HG03159 (cell line): ENCODE data around the gene CBLN3.

Experiments used
- ATAC-seq: cut with Tn5 transposase; IDR thresholded peaks from one replicate; pipeline ENCODE4 v1.9.1; 2021; ENCODE audit warnings: mild to moderate bottlenecking, moderate library complexity; ENCODE audit not compliant: unreplicated experiment

CBLN3 gene

DNA sequence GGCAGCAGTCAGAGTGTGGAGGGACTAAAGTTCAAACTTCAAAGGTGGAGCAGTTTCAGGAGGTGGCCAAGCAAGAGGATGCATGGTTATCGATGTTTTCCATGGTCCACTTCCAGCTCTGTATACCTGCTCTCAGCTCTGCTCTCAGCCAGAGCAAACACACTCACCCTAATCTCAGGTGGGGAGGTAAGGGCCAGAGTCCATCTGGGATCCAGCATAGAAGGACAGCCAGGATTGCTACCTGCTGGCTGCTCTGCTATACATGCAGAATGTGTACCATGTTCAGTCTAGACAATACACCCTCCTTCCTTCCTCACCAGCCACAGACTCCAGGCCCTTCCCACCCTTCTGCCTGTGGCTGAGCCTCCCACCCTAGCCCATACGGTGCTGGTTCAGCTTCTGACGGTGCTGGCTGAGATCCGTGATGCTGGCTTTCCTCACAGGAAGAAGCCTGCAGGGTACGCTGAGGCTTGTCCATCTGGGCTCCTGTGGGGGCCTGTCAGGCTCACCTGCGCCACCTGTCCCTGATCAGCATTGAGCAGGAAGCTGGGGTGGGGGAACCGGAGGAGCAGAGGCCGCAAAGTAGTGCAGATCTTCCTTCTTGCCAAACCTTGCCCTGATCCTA, 2.4 kb downstream of the CBLN3 start:
- no peak for ATAC-seq

DNA sequence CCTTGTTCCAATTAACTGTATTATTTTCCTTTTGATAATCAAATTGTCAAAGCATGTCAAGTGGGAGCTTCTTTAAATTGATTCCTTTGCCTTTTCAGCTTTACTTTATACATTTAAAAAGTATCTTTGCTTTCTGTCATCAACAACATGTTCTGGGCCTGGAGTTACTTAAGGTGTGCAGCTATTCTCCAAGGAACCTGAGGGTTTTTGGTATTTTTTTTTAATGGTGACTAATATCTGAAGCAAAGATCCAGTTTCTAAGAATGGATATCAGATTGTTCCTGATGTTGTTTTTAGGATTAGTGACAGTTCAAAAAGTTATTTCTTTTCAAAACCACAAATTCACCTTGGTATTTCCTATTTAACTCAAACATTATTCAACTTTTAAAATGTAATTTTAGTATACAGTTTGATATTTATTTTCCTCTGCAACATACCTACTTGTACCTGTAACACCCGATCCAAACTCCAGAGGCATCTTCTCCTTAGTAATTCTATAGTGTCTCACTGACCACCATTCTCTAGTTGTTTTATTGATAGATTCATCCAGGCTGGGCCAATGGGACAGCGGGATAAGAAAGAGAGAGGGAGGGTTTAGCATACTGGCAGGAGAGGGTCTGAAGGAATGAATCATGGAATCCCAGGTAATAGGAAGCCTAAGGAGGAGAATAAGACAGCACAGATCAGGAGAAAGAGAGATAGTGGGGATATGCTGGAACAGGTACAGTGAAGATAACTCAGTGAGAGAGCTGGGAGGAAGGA, 3.1 kb downstream of the CBLN3 start:
- no peak for ATAC-seq

DNA sequence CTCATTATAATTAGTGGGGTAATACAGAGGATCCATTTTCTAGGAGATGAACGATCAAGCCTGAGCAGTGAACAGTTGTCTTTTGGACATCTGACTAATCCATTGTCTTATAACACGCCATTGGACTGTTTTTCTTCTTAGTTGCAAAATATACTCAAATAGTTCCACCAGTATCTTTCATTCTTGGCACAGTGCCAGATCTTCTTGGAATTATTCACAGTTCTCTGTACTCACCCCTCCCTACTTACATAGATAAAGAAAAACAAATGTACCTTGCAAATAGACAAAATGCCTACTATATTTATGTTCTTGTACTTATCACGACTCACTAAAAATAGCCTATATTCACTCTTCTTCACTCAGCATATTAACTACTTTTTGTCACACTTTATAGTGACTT, 3.8 kb downstream of the CBLN3 start:
- no peak for ATAC-seq

DNA sequence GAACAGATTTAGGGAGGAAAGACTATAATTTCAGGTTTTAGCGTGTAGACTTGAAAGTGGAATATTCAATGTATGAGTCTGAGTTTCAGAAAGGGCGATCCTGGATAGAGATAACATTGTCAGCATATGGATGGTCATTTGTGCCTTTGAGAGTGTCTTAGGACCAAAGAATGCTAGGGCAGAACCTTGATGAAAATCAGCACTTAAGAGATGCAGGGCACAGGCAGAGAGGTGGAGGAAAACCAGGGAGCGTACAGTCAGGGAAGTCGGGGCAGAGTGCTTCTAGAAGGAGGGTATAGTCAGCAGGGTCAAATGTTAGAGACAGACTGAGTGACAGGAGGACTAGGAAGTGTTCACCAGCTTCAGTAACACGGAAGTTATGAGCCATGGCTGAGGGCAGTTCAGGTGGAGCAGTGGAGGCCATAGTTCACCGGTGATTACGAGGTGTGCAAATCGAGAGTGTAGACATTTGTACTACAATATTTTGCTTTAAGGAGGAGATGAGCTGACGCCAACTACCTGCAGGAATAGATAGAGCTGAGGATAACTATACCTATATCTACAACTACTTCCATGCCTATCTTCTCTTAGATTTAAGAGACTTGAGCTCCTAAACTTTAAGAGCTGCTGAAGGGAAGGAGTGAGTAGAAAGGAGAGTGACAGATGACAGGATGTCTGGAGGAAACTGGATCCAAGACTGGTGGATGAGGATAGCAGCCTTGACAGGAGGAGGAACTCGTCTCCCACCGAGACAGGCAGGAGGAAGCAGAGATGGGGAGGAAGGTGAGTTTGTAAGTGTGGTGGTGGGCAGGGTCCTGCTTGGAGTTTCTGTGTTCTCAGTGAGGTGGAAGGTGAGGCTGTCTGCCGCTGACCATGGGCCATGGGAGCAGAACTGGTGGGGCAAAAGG, 6.5 kb downstream of the CBLN3 start:
- no peak for ATAC-seq

DNA sequence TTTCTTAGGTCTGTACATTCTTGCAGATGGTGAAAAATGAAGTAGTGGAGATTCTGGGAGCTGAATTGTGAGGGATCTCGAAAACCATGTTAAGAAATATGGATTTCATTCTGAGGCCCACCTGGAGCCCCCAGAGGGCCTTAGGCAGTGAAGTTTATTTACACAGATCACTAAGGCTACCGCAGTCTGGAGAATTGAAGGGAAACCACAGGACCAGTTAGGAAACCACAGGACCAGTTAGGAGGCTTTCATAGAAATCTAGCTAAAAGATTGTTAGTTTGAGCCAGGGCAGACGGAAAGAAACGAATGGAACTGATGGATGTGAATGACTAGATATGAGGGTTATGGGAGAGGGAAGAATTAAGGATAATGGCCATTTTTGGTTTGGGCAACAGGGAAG, 7.2 kb downstream of the CBLN3 start:
- ATAC-seq, result no peak

DNA sequence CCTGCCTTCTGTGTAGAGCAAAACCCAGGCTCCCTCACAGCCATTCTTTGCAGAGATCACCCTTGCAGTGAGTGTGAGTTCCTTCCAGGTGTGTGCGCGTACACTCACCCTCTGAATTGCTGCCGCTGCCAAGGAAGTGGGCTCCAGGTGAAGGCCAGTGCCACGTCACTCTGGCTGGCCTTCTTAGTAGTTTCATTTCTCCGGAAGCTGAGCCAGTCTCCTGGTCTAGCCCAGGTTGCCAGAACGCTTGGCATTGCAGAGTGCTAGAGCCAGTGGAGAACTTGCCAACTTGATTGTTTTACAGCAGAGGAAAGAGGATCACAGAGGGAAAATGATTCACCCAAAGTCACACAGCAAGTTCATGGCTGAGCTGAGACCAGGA, 11.0 kb downstream of the CBLN3 start:
- no peak for ATAC-seq

DNA sequence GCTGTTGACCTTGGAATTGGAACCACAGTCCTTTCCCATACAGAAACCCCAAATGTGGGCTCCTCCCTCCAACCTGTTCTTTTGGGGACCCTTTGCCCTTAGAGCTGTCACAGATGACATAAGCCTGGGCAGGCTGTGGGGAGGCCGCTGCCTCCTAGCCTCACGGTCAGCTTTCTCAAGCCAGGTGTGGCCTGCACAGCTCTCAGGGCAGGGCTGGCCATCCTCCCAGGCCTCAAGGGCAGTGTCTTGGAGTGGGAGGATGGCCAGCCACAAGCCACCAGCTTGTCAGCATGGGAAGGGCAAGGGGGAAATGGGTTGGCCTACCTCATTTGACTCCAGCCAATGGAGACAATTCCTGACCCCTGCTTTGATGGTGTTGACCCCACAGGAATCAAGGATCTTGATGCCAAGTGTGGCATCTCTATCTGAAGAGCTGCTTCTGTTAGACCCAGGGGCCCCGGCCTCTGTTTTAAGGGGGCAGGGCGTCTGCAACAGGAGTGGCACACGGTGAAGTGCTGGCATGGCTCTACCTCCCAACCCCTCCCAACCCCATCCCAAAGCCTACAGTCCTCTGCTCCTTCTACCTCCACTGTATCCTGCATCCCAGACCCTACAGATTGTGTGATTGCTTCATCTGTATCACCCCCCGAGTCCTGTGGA, 11.5 kb downstream of the CBLN3 start:
- no peak for ATAC-seq

DNA sequence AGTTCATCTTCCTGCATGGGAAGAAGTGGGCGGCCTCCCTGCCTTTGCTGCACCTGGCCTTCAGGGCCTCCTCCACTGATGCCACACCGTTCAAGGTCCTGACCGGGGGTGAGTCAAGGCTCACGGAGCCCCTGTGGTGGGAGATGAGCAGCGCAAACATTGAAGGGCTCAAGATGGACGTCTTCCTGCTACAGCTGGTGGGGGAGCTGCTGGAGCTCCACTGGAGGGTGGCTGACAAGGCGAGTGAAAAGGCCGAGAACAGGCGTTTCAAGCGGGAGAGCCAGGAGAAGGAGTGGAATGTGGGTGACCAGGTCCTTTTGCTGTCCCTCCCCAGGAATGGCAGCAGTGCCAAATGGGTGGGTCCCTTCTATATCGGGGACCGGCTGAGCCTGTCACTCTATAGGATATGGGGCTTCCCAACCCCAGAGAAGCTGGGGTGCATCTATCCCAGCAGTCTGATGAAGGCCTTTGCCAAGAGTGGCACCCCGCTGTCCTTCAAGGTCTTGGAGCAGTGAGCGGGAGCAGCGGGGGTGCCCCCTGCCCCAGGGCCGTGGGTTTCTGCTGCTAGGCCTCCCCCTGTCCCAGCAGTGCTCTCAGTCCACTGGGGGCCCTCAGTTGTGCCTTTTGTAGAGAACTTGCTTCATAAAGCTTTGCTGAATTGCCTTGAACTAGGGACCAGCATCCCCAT, 12.4 kb downstream of the CBLN3 start:
- ATAC-seq, result no peak

DNA sequence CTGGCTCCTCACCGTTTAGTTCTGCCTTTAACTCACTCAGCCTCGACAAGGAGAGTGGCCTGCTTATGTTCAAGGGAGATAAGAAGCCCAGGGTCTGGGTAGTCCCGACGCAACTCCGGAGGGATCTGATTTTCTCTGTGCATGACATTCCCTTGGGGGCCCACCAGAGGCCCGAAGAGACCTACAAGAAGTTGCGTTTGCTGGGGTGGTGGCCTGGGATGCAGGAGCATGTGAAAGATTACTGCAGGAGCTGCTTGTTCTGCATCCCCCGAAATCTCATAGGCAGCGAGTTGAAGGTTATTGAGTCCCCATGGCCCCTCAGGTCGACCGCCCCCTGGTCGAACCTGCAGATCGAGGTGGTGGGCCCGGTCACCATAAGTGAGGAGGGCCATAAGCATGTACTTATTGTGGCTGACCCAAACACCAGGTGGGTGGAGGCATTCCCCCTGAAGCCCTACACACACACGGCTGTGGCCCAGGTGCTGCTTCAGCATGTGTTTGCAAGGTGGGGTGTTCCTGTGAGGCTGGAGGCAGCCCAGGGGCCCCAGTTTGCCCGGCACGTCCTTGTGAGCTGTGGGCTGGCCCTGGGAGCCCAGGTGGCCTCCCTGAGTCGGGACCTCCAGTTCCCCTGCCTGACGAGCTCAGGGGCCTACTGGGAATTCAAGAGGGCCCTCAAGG, 13.1 kb downstream of the CBLN3 start:
- ATAC-seq, result no peak

DNA sequence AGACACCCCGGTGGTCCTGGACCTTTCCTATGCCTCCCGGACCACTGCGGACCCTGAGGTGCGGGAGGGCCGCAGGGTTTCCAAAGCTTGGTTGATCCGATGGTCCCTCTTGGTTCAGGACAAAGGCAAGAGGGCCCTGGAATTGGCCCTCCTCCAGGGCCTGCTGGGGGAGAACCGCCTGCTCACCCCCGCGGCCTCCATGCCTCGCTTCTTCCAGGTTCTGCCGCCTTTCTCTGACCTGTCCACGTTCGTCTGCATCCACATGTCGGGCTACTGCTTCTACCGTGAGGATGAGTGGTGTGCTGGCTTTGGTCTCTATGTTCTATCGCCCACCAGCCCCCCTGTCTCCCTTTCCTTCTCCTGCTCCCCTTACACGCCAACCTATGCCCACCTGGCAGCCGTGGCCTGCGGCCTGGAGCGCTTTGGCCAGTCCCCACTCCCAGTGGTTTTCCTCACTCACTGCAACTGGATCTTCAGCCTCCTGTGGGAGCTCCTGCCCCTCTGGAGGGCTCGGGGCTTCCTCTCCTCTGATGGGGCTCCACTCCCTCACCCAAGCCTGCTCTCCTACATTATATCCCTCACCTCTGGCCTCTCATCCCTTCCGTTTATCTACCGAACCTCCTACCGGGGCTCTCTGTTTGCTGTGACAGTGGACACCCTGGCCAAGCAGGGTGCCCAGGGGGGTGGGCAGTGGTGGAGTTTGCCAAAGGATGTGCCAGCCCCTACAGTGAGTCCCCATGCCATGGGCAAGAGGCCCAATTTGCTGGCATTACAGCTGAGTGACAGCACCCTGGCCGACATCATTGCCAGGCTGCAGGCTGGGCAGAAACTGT, 13.8 kb downstream of the CBLN3 start:
- ATAC-seq, result no peak

DNA sequence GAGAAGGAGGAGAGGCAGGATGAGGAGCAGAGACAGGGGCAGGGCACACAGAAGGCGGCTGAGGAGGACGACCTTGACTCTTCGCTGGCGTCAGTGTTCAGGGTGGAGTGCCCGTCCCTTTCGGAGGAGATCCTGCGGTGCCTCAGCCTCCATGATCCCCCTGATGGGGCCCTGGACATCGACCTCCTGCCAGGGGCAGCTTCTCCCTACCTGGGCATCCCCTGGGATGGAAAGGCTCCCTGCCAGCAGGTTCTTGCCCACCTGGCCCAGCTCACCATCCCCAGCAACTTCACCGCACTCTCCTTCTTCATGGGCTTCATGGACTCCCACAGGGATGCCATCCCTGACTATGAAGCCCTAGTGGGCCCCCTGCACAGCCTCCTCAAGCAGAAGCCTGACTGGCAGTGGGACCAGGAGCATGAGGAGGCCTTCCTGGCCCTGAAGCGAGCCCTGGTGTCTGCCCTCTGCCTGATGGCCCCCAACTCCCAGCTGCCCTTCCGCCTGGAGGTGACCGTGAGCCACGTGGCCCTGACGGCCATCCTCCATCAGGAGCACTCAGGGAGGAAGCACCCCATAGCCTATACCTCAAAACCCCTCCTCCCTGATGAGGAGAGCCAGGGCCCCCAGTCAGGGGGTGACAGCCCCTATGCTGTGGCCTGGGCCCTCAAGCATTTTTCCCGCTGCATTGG, 14.6 kb downstream of the CBLN3 start:
- no peak for ATAC-seq

DNA sequence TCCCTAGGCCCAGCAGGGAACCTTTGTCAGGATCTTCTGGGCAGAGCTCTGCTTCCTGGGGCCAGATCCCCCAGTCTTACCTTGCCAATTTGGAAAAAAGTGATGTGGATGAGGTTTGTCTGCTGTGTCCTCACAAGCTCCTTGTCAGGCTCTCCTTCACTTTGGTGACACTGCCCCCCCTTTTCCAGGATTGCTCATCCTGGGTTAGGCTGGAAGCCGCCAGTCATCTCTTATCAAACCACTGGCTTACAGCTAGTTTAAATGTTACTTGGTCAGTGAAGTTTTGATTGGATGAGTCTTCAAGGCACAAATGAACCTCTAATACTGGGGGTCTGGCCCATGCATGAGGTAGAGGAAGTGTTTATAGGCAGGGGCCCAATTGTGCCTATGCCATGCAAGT, 15.4 kb downstream of the CBLN3 start:
- no peak for ATAC-seq

DNA sequence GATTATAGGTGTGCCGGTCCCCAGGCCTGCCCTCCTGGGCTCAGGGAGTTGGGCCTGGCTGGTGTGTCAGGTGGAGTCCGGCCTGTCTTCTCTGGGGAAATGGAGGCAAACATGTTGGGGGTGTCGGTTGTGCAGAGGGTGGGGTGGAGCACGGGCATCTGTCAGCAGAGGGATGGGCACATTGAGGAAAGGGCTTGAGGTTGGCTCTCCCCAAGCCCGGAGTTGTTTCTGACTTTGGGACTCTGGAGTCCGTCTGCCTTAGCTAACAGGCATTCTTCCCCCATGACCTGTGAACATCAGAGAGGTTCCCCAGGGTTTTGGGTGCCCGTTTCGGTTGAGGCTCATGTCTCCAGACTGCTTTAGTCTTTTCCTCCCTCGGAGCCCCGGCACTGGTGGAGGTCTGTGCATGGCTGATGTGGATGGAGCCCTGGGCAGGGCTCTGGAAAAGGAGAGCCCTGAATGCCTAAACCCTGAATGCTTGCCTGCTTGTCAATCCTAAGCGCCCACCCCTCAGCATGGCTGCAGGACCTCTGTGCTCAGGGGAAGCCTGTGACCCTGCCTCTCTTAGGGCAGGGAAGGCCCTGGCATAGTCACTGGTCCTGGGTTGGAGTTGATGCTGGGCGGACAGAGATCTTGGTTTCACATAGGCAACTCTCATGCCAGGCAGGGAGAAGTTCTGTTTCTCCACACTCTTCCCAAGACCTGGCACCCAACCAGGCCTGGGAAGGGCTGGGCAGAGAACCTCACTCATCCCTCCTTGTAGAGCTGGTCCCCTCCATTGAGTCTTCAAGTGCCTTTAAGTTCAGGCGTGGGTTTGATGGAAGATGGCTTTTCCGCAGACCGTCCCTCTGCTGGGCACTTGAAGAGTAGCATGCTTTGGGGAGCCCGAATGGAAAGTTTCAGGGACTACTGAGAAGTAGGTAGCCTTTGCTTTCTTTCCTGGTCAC, 17.8 kb downstream of the CBLN3 start:
- ATAC-seq, result peak; percentile 58

DNA sequence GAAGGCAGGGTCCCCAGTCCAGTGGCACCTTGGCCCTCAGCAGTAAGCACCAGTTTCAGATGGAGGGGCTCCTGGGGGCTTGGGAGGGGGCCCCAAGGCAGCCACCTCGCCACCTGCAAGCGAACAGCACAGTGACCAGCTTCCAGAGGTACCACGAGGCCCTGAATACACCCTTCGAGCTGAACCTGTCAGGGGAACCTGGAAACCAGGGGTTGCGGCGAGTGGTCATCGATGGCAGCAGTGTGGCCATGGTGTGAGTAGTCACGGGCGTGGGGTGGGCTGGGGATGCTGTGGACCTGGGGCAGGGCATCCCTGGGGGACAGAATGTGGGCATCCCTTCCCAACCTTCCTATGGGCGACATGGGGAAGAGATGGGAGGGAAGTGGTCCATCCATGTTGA, 19.5 kb downstream of the CBLN3 start:
- no peak for ATAC-seq

DNA sequence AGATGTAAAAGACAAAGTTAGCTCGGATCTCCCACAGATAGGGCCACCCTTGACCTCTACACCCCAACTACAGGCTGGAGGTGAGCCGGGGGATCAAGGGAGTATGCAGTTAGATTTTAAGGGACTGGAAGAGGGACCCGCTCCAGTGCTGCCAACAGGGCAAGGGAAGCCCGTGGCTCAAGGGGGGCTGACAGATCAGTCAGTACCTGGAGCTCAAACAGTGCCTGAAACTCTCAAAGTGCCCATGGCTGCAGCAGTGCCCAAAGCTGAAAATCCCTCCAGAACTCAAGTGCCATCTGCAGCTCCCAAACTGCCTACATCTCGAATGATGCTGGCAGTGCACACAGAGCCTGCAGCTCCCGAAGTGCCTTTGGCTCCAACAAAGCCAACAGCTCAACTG, 20.3 kb downstream of the CBLN3 start:
- no peak for ATAC-seq

DNA sequence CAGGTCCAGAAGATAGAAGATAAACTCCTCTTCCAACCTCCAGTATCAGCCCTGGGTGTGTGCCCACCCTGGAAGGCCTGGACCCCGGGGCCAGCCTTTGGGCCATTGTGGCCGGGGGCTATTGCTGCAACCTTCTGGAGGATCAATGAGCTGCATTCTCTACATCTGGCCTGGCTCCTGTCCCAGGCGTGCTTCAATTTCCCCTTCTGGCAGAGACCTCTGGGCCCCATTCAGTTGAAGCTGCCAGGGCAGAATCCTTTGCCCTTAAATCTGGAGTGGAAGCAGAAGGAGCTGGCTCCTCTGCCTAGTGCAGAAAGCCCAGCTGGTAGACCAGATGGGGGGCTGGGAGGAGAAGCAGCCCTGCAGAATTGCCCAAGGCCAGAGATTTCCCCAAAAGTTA, 20.7 kb downstream of the CBLN3 start:
- no peak for ATAC-seq

DNA sequence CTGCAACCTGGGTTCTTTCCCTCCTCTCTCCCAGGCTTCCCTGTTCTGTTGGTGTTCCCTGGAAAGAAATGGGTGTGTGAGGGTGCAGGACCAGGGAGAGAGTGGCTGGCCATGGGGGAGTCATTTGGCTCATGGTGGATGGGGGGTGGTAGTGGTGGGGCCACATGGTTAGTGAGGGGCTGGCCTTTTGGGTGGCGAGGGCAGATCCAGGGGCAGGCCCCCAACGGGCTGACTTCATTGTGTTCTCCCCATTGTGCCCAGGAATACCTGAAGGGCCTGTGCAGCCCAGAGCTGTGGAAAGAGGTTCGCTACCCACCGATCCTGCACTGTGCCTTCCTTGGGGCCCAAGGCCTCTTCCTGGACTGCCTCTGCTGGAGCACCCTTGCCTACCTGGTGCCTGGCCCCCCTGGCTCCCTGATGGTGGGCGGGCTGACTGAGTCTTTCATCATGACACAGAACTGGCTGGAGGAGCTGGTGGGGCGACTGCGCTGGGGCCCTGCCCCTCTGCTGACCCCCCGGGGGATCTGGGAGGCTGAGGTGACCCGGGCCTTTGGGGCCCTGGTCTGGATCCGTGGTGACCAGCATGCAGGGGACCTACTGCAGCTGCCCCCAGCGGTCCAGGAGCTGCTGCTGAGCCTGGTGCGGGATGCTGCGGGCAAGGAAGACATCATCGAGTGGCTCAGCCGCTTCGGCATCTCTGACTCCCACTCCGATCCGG, 21.7 kb downstream of the CBLN3 start:
- ATAC-seq, result no peak
